CD4-positive, alpha-beta T cell treated with Interleukin-2 at 100 ng/mL for 4 hours (primary cell): Measurements from ENCODE around the gene IMPA2.

Experiments
- DNase-seq: peaks from one replicate; pipeline ENCODE4 v3.0.0-alpha.2; 2020; ENCODE audit warnings: low spot score

IMPA2 gene

DNA sequence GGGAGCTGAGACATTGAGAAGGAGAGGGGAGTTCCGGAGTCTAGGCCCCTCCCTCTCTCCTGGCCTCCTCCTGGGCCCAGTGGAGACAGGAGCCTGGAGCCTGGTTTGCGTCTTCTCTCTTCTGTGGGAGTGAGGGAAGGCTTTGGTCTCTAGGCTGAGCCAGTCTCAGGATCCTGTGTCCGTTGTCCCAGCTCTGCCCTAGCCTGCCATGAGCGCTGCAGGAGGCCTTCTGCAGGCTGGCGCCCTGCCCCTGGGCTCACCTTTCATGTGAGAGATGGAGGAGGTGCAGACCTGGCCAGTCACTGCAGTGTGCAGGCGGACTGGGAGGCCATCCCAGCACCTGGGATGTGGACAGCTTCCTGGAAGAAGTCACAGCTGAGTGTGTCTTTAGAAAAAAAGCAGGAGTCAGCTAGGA, 8.7 kb downstream of the IMPA2 start:
- DNase-seq, result no peak

DNA sequence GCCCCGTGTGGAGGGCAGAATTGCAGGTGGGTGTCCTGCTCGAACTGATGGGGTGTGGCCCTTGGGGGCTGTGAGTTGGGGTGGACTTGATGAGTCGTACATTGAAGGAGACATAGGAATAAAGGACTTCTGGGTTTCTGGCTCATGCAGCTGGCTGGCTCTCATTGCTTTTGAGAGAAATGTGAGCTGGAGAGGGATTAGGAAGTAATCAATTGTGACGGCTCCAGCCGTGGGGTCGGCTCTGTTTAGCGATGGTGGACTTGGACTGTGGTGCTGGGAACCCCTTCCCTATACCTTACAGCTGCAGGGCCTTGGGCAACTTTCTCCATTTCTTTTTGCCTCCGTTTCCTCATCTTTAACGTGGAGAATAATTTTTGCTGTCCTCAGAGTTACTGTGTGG, 9.2 kb downstream of the IMPA2 start:
- DNase-seq, result no peak

DNA sequence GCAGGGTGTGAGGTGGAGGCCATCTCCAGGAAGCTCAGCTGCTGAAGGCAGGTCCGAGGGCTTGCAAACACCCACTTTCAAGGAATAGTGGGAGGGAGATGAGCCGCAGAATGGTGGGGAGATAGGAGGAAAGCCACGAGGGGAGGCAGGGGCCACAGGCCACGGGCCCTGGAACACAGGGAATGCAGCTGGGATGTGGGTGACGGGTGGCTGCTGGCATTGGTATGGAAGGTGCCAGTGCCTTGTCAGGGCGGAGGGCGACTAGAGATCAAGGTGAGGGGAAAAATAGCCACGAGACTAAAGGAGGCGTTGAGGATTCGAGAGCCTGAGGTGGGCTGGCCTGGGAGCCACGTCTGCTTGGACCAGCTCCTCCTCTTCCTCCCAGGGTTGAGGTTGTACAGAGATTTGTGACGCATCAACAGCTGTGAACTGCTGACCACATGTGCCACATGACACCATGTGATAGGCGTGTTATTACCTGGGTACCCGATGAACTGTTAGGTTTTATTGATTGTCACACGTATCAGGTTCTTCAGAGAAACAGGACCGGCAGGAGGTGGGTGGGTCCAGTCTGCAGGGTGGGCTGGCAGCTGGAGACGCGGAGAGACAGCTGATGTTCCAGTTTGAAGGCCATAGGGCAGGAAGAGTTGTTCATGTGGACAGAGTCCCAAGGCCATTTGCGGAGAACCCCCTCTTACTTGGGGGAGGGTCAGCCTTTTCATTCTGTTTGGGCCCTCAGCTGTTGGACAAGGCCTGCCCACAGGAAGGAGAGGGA, 9.9 kb downstream of the IMPA2 start:
- DNase-seq, result no peak

DNA sequence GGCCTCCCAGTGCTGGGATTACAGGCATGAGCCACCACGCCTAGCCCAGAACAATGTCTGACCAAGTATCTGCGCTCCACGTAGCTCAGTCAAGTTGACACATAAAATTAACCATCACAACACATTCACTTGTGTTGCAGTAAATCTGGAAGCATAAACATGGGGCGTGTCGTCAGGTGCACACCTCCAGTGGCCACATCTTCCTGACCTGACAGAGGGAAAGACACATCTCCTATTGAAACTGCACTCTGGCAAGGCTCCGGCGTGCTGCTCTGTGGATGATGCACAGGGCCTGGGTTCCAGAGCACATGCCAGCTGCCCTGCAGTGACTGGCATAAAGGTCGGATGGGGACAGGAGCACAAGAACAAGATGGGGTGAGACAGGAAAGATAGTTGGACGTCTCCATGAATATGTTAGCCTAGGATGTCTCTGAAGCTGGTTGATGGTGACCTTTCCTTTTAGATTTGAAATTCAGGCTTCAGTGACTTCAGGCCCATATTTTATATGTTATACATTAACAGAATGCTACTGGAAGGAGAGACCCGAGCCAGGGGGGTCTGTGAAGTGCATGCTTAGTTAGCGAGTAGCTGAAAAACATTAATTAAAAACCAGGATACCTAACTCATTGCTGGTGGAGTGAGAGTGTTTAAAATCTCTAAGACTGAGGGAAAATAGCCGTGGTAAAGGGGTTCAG, 10.9 kb downstream of the IMPA2 start:
- no peak for DNase-seq

DNA sequence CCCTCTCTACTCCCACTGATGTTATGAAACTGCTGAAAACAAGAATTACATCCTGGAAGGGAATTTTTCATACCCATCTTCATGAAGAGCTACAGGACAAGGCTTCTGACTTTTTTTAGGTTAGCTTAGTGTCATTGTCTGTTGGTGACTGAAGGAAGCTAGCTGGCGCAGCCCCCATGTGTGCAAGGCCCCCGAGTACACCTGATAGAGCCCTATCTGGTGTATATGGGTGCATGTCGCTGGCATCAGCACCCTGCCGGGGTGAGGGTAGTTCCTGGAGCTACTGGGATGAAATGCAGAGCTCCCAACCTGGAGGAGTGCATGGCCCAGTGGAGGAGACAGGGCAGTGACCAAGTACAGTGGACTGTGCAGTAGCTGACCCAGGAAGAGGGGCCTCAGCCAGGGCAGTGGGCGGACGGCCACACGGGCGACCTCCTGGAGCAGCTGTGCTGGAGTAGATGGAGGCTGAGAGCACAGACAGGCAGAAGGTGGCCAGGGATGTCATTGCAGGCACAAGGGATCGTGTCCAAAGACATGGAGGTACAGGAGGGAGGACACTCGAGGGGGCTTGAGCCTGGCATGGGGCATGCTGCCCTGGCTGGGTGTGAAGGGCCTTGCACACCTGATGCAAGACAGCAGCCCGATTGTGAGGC, 12.1 kb downstream of the IMPA2 start:
- DNase-seq, result no peak

DNA sequence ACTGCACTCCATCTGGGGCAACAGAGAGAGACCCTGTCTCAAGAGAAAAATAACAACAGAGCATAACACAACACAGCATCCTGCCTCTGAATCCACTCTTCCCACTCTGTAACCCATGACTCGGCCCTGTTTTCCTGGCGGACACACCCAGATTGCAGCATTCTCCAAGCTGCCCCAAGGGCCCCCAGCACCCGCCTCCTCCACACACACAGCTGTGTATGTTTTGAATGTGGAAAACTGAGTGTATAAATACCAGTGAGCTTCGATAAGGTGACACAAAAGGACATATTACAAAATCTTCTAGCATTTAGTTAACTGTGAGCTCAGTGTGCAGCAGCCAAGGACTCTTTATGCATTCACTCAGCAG, 13.0 kb downstream of the IMPA2 start:
- DNase-seq, result no peak

DNA sequence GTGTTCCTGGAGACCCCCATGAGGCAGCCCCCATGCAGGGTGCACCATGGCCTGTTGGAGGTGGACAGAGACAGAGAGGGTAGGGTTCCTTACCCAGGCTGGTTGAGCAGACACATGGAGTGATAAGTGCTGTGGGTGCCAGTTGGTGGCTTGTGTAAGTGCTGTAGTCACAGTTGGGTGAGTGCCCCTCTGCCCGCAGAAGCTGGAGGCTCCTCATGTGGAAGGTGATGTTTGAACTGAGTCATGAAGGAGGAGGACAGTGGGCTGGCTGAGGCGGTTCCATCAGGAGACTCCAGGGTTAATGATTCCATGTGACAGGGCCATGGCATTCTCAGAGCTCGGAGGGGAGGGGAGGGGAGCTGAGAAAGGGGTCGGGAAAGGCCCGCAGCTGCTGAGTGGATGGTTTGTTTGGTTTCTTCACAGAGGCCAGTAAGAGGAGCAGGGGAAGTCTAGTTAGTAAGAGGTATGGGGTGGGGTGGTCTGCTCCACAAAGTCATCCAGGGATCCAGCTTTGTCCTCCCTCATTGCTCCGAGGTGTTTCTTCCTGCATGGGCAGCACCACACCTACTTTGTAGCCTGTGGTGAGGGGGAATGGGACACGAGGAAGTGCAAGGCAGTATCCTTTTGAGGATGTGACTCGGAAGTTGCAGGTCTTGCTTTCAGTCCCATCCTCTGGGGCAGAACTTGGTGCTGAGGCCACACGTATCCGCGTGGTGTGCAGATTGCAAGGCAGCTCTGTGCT, 13.6 kb downstream of the IMPA2 start:
- no peak for DNase-seq

DNA sequence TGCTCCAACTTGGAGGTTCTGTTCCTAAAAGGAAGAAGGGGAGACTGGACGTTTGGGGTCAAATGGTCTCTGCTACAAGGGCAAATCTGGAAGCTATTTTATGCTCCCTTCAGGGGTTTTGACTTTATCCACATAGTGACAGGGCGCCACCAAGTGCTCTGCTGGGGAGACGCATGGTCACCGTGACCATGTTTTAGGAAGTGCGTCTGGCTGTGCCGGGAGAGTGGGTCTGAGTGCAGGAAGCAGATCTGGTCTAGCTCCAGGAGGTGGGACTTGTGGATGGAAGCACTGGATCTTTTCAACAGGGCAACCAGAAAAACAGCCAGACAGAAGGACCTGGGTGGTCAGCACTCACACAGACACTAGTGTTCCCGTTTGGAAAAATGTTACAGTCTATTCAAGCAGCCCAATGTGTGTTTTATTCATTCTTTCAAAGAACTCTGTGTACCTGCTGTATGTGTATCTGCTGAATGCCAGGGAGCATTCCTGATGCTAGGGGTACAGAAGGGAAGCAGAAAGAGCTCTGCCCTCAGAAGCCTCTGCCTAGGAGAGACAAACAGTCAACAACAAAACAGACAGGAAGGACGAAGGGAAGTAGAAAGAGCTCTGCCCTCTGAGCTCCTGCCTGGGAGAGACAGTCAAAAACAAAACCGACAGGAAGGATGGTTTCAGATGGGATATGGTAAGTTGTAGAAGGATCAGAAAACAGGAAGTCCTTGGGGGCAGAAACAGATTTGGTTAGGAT, 14.3 kb downstream of the IMPA2 start:
- DNase-seq, result peak; percentile 56

DNA sequence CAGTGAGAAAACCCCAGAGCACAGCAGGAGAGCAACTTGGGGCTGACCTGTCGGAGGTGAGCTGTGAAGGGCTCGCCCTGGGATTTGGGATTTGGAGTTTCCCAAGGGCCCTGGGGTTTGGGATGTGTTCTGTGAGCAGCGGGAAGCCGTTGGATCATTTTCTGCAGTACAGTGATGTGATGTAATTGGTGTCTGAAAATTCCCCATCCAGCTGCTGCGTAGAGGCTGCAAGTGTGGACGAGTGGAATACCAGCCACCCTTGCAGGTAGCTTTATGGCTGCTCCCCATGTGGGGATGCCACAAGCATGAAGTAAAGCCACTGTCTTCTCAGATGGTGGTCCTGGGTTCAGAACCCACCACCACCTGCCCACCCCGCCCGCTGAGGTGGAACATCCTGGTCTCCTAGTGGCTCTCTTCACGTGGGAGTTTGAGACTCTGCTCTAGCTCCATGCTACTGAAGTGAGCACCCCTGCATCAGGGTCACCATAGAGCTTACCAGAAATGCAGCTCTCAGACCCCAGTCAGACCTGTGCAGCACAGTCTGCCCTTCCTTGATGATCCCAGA, 15.0 kb downstream of the IMPA2 start:
- no peak for DNase-seq

DNA sequence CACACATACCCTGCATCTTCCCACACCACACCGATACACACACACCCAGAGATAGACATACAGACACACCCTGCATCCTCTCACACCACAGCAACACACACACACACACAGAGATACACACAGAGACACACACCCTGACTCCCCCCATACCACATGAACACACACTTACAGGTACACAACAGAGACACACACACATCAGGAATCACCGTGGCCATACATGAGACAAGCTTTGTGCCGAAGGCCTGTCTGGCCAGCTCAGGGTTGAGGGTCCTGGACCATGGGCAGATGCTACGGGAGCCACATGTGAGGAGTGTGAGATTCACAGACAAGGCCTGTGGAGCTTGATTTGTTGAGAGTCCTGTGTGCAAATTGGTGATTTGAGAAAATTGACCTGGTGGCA, 15.6 kb downstream of the IMPA2 start:
- no peak for DNase-seq

DNA sequence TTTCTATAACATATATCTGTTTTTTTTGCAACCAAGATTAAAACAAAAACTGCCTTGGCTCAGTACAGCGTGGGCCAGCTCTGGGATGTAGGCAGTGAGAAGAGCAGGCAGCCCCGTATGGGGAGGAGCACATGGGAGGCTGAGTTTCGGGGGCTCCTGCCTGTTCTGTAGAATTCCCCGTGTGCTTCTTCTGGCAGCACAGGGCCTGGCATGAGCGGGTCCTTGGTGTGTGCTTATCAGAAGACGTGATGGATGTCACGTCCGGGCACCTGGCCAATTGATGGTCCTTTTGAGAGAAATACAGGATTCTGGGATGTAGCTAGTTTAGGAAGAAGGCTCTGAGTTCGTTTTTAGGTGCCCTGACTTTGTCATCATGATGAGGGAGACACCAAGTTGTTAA, 16.2 kb downstream of the IMPA2 start:
- no peak for DNase-seq

DNA sequence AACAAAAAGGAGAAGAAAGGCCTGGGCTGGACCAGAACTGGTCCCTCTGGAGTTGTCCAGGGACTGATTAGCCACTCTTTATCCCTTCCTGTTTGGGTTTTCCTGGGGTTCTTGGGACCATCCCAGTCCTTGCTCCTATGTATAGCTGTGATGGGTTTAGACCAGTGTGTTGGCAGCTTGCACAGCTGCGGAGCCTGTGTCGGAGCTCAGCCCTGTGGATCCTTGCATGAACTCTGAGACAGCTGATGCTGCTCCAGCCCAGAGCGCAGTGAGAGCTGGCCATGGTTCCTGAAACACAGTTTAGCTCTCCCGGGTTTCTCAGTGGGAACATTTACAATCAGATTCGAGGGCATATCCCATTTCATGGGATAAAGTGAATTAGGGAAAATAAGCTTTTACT, 16.9 kb downstream of the IMPA2 start:
- no peak for DNase-seq

DNA sequence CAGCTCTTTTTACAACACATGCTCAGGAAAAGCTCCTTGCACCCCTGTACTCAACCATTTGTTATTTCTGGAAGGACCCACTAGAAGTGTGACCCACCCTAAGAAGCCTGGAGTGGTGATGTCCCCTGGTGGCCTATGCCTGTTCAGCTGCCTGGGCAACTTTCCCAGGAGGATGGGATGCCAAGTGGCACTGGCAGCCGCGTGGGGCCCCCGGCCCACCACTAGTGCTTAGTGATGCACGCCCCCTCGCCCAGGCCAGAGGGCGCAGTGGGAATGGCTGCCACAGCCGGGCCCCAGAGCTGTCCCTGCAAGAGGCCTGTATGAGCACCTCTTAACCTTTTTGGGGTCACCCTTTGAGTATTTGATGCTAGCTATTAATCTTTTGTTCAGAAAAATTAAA, 18.1 kb downstream of the IMPA2 start:
- no peak for DNase-seq

DNA sequence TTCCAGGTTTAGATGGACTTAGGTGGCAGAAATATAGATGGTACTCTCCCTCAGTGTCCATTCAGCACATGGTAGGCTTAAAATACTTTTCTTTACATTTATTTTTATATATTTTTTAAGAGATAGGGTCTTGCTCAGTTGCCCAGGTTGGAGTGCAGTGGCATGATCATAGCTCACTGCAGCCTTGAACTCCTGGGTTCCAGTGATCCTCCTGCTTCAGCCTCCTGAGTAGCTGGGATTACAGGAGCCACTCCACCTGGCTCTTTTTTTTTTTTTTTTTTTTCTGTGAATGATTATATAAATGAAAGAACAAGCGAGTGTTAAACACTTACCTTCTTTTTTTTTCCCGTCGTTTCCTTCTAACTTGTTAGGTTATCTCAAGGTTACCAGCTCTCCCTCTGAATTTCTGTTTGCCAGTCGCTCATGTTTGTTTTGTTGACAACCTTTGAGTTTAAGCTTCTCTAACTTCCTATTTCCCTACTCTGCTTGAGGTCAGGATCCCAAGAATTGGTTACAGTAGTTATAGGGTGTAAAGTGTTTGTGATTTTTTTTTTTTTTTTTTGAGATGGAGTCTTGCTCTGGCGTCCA, 18.9 kb downstream of the IMPA2 start:
- DNase-seq, result no peak

DNA sequence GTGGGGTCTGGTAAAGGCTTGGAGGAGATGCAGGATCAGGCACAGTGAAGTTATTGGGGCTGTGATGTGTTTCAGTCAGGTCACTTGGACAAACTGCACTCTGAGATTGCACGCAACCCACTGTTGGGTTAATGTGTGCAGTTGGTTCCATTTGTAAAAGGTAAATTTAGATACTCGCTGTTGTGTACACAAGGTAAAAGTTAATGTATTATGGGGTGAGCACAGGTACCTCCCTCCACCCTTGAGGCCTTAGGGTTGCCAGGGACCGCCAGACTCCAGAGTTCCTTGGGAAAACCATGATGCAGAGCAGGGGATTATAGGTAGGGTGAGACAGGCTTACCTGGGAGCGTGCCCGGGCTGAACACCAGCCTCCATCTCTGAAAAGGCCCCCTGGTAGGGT, 20.1 kb downstream of the IMPA2 start:
- no peak for DNase-seq

DNA sequence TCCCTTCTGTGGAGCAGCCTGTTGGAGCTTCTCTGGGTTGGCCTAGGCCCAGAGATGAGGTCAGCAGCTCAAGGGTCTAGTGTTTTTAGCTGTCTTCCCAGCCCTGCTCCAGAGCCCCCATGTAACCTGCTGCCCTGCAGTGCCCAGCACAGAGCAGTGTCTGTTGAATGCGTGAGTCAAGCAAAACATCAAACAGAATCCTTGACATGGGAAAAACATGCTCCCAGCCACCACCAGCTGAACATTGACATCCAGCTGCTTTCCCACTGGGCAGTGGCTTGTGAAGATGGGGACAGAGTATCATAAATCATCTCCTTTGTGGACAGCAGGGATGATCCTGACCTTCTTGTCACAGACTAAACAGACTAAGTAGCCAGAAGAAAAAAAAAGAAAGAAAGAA, 22.6 kb downstream of the IMPA2 start:
- DNase-seq, result no peak

DNA sequence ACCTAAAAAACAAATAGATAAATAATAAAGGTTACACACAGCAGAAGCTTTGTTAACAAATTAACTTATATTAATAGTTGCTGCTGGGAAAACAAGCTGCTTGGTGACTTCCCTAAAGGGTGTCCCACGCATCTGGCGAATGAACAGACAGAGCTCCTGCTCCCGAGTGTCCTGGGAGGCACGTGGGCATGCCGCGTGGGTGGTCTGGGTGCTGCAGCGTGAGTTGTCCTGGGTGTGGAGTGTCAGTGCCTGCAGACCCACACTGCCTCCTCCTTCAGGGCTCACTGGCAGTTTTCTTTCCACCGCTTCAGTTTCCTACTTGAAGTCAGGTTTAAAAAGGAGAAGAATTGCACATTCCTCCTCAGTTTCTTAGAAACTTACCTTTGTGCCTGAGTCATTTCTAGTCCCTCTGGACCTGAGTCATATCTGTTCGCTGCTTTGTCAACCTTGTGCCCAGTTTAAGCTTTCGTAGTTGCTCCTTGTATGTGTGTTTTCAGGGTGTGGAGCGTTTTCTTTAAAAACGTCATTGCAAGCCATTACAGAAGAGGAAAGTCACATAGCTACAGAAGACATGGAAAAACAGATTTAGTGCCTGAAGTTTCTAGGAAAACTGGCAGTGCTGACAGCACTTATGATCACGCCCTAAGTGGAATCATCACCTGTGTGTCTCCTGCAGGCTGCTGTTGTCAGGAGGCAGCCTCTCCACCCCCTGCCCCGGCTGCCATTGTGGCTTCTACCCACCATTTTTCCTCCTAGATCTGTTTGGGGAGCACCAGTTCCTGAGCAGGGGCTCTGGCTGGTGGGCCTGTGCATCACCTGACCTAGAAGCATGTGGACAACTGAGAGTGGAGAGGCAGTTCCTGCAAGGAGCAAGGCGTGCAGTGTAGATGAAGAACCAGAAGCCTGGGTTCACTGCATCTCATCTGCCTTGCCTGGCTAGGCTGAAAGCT, 24.5 kb downstream of the IMPA2 start:
- no peak for DNase-seq

DNA sequence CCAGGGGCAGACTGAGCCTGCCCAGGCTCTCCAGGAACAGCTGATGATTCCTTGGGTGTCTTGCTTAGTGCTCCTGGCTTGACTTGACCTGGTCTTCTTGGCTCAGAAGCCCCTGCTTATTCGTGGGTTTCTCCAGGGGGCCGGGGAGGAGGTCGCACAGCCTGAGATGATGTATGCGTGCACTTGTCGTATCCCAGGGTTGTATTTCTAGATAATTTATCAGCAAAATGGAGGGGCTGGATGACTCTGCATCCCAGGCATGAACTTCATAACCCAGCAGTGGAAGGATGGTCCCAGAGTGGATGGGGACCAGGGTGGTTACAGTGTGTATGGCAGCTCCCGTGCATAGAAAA, 25.2 kb downstream of the IMPA2 start:
- no peak for DNase-seq

DNA sequence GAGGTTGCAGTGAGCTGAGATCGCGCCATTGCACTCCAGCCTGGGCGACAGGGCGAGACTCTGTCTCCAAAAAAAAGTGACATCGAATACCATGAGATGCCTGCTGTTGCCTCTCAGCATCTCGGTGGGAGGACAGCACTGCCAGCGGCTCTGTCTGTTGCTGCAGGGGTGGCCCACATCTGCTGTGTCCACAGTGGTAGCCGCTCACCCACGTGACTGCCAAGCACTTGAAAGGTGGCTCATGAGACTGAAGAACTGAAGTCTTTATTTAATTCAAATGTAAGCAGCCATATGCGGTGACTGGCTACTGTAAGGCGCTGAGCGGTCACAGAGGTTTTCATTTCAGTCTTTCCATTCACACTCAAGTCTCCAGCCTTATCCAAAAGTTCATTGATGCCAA, 25.8 kb downstream of the IMPA2 start:
- DNase-seq, result no peak

DNA sequence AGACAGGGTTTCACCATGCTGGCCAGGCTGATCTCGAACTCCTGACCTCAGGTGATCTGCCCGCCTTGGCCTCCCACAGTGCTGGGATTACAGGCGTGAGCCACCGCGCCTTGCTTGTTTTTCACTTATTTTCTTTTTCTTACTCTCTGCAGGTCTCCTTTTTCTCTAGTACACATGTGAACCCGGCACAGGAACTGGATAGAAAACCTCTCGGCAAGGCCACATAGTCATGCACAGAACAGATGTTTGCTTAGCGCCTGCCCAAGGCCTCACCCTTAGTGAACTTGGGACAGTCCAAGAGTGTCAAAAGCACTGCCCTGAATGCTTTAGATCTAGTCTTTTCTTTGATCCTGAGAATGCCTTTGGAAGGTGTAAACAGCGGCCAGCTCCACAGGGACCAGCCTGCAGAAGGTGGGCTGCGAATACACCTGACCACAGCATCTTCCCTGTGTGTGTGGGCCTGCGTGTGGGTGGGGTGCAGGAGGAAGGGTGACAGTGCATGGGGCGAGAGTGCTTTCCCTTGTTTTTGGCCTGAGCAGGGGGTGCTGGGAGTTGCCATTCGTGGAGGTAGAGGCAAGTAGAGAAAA, 27.0 kb downstream of the IMPA2 start:
- no peak for DNase-seq
